ENCODE data around the gene UNC5CL.

DNA sequence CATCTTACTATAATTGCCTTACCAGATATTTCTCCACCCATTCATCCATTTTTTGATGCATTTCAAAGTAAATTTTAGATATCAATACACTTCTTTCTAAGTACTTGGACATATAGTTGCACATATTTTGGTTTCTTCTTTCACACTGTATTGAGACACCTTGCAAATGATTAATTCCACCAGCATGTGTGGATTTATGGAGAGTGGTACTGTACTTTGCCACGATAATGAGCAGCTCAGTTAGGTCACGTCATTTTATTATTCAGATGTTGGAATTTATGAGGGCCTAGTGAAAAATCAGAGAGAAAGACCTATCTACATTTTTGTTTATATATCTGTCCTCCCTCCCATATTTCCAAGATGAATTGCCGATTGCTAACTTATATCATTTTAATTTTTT, 39.1 kb upstream of the UNC5CL start:
- TF ChIP-seq, protein P1, sequence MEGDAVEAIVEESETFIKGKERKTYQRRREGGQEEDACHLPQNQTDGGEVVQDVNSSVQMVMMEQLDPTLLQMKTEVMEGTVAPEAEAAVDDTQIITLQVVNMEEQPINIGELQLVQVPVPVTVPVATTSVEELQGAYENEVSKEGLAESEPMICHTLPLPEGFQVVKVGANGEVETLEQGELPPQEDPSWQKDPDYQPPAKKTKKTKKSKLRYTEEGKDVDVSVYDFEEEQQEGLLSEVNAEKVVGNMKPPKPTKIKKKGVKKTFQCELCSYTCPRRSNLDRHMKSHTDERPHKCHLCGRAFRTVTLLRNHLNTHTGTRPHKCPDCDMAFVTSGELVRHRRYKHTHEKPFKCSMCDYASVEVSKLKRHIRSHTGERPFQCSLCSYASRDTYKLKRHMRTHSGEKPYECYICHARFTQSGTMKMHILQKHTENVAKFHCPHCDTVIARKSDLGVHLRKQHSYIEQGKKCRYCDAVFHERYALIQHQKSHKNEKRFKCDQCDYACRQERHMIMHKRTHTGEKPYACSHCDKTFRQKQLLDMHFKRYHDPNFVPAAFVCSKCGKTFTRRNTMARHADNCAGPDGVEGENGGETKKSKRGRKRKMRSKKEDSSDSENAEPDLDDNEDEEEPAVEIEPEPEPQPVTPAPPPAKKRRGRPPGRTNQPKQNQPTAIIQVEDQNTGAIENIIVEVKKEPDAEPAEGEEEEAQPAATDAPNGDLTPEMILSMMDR (IDR thresholded peaks at IDR 0.05) = no peak
- TF ChIP-seq POLR2A (IDR thresholded peaks at IDR 0.05) = no peak
